HG02588 (cell line): ENCODE data around the gene ZNF765.
"Not testable (repeated sequence)": the region's sequence is repeated elsewhere in the genome, so short reads cannot be mapped to it uniquely, and the experiment has no call there.

ENCODE experiments used
- ATAC-seq: cut with Tn5 transposase; IDR thresholded peaks from one replicate; pipeline ENCODE4 v1.9.1; 2021; ENCODE audit warnings: mild to moderate bottlenecking, moderate library complexity; ENCODE audit not compliant: unreplicated experiment

The ZNF765 gene

GRCh38 chr19:53394974-53395839, at the start of gene ZNF765:
ZNF765 (plus strand) TSS chr19:53395149; CDS start chr19:53398016, 2,867 bp downstream.
- peak; percentile 87 for ATAC-seq

- ATAC-seq: no peak
Measured at GRCh38 chr19:53355739-53356138, 39.2 kb upstream of the ZNF765 start.

DNA sequence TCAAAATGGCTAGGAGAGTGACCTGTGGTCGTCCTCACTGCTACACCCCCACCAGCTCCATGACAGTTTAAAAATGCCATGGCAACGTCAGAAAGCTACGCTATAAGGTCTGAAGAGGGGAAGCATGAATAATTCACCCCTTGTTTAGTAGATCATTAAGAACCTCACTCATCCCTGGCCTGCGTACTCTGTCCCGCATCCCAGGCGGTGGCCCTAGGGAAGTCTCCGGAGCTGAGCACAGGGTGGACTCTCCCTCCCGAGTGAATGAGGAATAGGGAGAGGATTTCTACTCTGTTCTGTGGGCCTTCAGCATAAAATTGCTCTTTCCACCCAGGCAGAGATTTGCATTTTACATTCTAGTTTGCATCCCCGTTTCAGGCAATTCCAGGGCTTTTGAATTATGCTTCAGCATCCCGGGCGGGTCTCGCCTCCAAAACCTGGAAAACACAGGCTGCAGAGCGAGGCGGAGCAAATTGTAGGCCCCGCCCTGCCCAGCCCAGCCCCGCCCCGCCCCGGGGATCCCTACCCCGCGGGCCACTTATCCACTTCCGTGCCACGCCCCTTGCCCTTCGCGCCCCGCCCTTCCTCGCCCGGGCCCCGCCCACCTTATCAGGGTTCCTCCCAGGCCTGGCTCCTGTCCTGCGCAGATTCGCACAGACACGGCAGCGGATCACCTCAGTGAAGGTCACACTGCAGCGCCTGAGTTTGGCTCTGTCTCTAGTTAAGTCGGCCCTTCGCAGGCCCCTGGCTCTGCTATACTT, 36.9 kb upstream of the ZNF765 start:
- no peak for ATAC-seq

DNA sequence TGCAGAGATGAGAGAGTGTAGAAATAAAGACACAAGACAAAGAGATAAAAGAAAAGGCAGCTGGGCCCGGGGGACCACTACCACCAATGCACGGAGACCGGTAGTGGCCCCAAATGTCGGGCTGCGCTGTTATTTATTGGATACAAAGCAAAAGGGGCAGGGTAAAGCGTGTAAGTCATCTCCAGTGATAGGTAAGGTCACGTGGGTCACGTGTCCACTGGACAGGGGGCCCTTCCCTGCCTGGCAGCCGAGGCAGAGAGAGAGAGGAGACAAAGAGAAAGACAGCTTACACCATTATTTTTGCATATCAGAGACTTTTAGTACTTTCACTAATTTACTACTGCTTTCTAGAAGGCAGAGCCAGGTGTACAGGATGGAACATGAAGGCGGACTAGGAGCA, 34.9 kb upstream of the ZNF765 start:
- ATAC-seq: not testable (repeated sequence)

DNA sequence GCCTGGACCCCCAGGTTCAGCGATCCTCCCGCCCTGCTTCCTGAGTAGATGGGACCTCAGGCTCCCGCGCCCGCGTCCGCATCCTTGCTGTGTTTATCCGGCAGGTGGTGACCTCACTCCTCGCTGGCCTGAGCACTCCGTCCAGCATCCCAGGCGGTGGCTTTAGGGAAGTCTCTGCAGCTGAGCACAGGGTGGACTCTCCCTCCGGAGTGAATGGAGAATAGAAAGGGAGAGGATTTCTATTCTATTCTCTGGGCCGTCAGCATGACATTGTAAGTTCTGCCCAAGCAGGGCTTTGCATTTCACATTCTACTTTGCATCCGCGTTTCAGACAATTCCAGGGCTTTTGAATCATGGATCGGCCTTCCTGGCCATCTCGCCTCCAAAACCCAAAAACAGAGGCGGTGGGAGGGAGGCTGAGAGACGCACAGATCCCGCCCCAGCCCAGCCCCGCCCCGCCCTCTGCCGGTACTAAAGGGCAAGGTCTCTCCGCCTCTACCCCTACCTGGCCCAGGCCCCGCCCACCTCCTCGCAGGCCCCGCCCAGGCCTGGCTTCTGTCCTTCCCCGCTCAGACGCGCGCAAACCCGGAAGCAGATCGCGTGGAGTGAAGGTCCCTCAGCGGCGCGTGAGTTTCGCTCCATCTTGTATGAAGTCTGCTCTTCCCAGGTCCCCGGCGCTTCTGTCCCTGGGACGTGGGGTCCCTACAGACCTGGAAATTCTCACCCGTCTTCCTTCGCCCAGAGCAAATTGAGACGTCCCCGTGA, 29.6 kb upstream of the ZNF765 start, which contains the start of gene ZNF525:
ZNF525 (plus strand) TSS at position 572 of the 765 bp plus-strand sequence. CDS start 6,577 bp downstream, outside the sequence.
- ATAC-seq: peak; percentile 99

- ATAC-seq: peak; percentile 49
Measured at GRCh38 chr19:53365899-53366493, 29.0 kb upstream of the ZNF765 start.

- no peak for ATAC-seq
Measured at GRCh38 chr19:53372196-53372595, 22.8 kb upstream of the ZNF765 start.

GRCh38 chr19:53374288-53374687, 20.7 kb upstream of the ZNF765 start:
- no peak for ATAC-seq

DNA sequence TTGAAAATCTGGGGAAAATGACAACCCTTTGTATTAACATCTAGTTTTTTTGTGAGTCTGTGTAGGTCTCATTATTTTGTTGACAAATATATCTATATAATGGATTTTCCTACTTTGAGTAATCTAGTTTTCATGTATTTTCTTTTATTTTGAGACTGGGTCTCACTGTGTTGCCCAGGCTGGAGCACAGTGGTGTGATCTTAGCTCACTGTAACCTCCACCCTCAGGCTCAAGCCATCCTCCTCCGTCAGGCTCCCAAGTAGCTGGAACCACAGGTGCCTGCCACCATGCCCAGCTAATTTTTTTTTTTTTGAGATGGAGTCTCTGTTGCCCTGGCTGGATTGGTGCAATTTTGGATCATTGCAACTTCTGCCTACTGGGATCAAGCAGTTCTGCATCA, 20.2 kb upstream of the ZNF765 start:
- ATAC-seq: no peak

DNA sequence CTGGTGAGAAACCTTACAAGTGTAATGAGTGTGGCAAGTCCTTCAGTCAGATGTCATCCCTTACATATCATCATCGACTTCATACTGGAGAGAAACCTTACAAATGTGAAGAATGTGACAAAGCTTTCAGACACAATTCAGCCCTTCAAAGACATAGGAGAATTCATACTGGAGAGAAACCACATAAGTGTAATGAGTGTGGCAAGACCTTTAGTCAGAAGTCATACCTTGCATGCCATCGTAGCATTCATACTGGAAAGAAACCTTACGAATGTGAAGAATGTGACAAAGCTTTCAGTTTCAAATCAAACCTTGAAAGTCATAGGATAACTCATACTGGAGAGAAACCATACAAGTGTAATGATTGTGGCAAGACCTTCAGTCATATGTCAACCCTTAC, 13.6 kb upstream of the ZNF765 start:
- no peak for ATAC-seq

DNA sequence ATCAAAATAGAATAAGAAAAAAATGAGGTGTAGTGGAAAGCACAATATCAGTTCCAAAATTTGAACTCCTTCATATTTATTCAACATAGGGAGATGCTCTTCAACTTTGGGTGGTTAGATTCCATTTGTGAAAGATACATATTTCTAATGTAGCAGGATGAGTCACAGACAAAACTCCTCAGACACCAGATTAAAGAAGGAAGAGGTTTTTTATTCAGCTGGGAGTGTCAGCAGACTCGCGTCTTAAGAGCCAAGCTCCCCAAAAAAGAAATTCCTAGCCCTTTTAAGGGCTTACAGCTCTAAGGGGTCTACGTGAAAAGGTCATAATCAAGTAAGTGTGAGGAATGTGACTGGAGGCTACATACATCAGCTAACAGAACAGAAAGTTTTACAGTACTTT, 6.8 kb upstream of the ZNF765 start:
- ATAC-seq: no peak

GRCh38 chr19:53388904-53389303, 6.0 kb upstream of the ZNF765 start:
- ATAC-seq: no peak

DNA sequence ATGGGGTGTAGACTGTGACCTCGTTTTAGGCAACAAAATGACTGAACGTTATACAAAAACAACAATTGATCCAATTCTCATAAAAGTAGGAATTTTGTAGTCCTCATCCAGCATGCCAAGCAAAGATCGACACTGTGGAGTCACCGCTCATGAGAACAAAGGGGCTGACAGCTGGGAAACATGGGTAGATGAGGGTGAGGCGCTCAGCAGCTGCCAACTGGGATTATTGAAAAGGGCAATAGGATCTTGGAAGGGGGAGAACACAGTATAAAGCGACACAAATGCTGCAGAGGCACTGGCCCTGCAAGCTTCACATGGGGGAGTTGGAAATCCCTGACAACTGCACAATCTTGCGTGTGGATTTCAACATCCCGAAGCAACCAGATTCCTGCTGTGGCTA, 5.4 kb upstream of the ZNF765 start:
- ATAC-seq: no peak

DNA sequence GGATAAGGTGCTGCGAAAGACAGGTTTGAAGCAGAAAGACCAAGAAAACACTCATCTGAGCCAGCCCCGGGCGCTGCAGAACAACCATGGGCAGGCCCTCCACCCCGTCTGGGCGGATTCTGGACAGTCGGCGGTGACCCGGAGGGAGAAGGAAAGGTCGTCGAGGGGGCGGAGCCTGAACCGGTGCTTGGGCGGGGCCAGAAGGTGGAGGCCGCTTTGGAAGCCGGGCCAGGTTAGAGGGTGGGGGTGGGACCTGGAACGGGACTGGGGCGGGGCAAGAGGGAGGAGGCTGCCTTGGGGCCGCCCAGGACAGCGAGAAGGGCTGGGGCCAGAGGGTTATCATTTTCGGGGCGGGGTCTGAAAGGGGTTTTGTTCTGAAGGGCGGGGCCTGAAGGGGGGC, 5.0 kb upstream of the ZNF765 start:
- ATAC-seq: no peak

- peak; percentile 3 for ATAC-seq
Measured at GRCh38 chr19:53394522-53394973, 401 bp upstream of the ZNF765 start.

- not testable (repeated sequence) for ATAC-seq
Measured at GRCh38 chr19:53395840-53396524, 1.0 kb downstream of the ZNF765 start.

GRCh38 chr19:53396525-53396868, 1.5 kb downstream of the ZNF765 start:
- ATAC-seq: no peak

DNA sequence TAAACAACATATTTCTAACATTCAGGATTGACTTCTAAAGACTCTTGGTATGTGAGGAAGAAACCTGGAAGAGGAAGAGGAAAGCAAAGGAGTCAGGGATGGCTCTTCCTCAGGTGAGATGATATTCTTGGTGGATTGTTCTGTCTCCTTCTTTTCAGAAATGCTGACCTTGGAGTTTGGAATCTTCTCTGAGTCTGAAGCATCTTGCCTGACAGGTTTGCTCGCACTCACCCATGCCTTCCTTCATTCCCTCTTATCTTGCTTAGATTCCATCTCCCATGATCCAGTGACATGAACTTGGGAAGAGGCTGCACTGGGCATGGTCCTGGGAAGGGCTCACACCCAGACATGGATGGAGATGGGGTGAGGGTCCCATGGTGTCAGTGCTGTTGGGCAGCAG, 3.0 kb downstream of the ZNF765 start:
- ATAC-seq: not testable (repeated sequence)

DNA sequence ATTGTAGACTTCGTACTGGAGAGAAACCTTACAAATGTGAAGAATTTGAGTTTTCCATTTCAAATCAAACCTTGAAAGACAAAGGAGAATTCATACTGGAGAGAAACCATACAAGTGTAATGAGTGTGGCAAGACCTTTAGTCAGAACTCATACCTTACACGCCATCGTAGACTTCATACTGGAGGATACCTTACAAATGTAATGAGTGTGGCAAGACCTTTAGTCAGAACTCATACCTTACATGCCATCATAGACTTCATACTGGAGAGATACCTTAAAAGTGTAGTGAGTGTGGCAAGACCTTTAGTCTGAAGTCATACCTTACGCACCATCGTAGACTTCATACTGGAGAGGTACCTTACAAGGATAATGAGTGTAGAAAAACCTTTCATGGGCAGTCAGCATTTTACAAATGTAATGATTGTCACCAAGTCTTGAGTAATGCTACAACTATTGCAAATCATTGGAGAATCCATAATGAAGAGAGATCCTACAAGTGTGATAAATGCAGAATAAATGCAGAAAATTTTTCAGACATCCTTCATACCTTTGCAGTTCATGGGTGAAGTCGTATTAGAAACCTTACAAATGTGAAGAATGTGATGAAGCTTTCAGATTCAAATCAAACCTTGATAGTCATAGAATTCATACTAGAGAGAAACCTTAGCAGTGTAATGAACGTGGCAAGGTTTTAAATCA, 14.7 kb downstream of the ZNF765 start:
- ATAC-seq: no peak
